Colonic mucosa (tissue), 4 donors: ENCODE measurements around the gene DNAJC30. TPM values are rescaled to one million over a fixed set of nuclear protein-coding genes. Genes with fewer than 3 reads are reported as not detected.
"Not testable (repeated sequence)": the region's sequence is repeated elsewhere in the genome, so short reads cannot be mapped to it uniquely, and the experiment has no call there.

Experiments used
- DNase-seq: peaks from one replicate; pipeline ENCODE4 v3.0.0-alpha.2; 2020
- H3K27ac ChIP-seq: fragments of 200-600 bp; one replicate; pipeline ENCODE4 v1.8.0; 2021
- H3K27me3 ChIP-seq: fragments of 200-600 bp; one replicate; pipeline ENCODE4 v1.8.0; 2021
- H3K36me3 ChIP-seq: fragments of 200-600 bp; one replicate; pipeline ENCODE4 v1.8.0; 2021
- H3K4me1 ChIP-seq: fragments of 200-600 bp; one replicate; pipeline ENCODE4 v1.8.0; 2021; ENCODE audit warnings: mild to moderate bottlenecking
- H3K4me3 ChIP-seq: fragments of 200-600 bp; one replicate; pipeline ENCODE4 v1.8.0; 2021
- H3K9ac ChIP-seq, 2 donors: one replicate each; pipeline ENCODE4 v1.7.0; 2013; ENCODE audit warnings: control low read depth in 2 of 2, low read depth in 2 of 2, low read length in 2 of 2
- H3K9me3 ChIP-seq: fragments of 200-600 bp; one replicate; pipeline ENCODE4 v1.8.0; 2021
- intact Hi-C: fragments of 100-400 bp; cut with DNase I; formaldehyde crosslinking; loops from one replicate; pipeline ENCODE4 v1.14.1; 2022
- total RNA-seq, 2 donors: library from RNA; stranded (reverse); fragmentation: NEBNext Ultra II Directional in 1 of 2; extraction: Animal tissue kit (Norgen Biotek cat#: 25700) in 1 of 2; gene quantifications; one replicate each; pipeline ENCODE4 v1.2.1, GENCODE V29; 2021
- TF ChIP-seq, protein P1 (sequence below): fragments of 200-600 bp; IDR thresholded peaks from one replicate; pipeline ENCODE4 v1.8.0; 2022; ENCODE audit warnings: antibody characterized with exemption, mild to moderate bottlenecking
- donor health status: healthy.
- donor health status: DM: no; HTN: no; CAD: no.
- donor health status: DM: no; HTN: no; CAD: no.

The DNAJC30 gene
- total RNA-seq, 2 donors from 2014 or later: 9.7 to 15.1 TPM

DNA sequence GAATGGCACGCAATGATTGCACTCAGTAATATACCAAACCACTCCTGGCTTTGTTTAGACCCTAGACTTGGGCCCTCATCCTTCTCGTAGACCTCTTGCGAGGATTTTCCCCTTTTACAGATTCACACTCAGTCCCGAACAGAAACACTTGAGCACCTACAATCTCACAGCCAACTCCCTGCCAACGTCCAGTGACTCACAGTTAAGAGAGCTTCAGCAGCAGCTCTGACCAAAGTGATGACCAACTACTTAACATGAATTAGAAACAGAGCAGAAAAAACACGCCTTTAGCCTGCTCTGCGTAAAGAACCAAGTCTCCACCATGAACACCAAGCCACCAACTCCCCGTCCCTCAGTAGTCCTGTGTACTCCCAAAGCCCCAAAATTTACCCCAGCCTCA, 2.2 kb downstream of the DNAJC30 start:
- peaks cover 13% of the 10 kb centered on the region for H3K4me1 ChIP-seq
- DNase-seq: no peak
- intact Hi-C loops: no loop called here
- H3K9me3 ChIP-seq: no peaks in the 10 kb centered on the region
- TF ChIP-seq, protein P1, sequence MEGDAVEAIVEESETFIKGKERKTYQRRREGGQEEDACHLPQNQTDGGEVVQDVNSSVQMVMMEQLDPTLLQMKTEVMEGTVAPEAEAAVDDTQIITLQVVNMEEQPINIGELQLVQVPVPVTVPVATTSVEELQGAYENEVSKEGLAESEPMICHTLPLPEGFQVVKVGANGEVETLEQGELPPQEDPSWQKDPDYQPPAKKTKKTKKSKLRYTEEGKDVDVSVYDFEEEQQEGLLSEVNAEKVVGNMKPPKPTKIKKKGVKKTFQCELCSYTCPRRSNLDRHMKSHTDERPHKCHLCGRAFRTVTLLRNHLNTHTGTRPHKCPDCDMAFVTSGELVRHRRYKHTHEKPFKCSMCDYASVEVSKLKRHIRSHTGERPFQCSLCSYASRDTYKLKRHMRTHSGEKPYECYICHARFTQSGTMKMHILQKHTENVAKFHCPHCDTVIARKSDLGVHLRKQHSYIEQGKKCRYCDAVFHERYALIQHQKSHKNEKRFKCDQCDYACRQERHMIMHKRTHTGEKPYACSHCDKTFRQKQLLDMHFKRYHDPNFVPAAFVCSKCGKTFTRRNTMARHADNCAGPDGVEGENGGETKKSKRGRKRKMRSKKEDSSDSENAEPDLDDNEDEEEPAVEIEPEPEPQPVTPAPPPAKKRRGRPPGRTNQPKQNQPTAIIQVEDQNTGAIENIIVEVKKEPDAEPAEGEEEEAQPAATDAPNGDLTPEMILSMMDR: no peak
- H3K27me3 ChIP-seq: no peaks in the 10 kb centered on the region
- H3K9ac ChIP-seq: peak overlapping the region in 1 of 2 donors; percentile 34
- no peaks in the 10 kb centered on the region for H3K36me3 ChIP-seq
- H3K27ac ChIP-seq: no peak overlapping the region
- no peak overlapping the region for H3K4me3 ChIP-seq

- no peak for DNase-seq
- Histone ChIP-seq H3K4me3 (no peak overlapping the region), H3K9ac (no peak overlapping the region), H3K9me3 (no peaks in the 10 kb centered on the region), H3K36me3 (no peaks in the 10 kb centered on the region), H3K27ac (no peak overlapping the region), H3K27me3 (no peaks in the 10 kb centered on the region), H3K4me1 (peaks cover 13% of the 10 kb centered on the region)
- TF ChIP-seq, protein P1: no peak
- intact Hi-C loops: no loop called here
Measured at GRCh38 chr7:73680501-73680900, 2.8 kb downstream of the DNAJC30 start.

GRCh38 chr7:73679709-73680108, 3.5 kb downstream of the DNAJC30 start:
- no peaks in the 10 kb centered on the region for H3K27me3 ChIP-seq
- intact Hi-C loops: no loop called here
- no peaks in the 10 kb centered on the region for H3K9me3 ChIP-seq
- no peak for DNase-seq
- TF ChIP-seq, protein P1: no peak
- no peaks in the 10 kb centered on the region for H3K36me3 ChIP-seq
- peaks cover 13% of the 10 kb centered on the region for H3K4me1 ChIP-seq
- no peak overlapping the region for H3K9ac ChIP-seq
- H3K27ac ChIP-seq: no peak overlapping the region
- no peak overlapping the region for H3K4me3 ChIP-seq

DNA sequence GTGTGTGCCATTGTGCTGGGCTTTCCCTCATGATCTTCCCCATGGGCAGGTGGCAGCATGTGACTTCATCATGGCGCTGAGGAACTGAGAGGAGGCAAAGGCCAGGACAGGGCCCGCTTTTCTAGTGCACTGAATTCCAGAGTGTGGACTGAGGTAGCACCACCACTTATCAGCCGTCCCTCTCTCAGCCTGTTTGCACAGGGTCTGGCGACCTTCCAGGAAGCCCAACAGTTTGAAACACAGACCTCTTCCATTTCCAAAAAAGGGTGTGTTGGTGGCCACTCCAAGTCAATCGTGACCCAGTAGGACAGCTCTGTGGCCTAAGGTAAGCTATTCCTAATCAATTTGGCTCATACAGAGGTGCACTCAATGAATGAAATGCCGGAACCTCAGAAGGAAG, 4.4 kb downstream of the DNAJC30 start:
- H3K36me3 ChIP-seq: no peaks in the 10 kb centered on the region
- intact Hi-C loops: no loop called here
- H3K4me1 ChIP-seq: peaks cover 13% of the 10 kb centered on the region
- DNase-seq: no peak
- no peaks in the 10 kb centered on the region for H3K9me3 ChIP-seq
- H3K27me3 ChIP-seq: no peaks in the 10 kb centered on the region
- H3K4me3 ChIP-seq: no peak overlapping the region
- TF ChIP-seq, protein P1: no peak
- H3K9ac ChIP-seq: no peak overlapping the region
- H3K27ac ChIP-seq: no peak overlapping the region

DNA sequence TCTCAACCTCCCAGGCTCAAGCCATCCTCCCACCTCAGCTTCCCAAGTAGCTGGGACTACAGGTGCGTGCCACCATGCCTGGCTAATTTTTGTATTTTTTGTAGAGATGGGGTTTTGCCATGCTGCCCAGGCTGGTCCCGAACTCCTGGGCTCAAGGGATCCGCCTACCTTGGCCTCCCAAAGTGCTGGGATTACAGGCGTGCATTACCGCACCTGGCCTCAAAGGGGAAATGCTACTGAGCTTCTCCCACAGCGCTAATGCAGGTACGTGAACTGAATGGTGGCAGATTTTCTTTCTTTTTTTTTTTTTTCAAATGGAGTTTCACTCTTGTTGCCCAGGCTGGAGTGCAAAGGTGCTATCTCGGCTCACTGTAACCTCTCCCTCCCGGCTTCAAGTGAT, 7.2 kb downstream of the DNAJC30 start:
- H3K27ac ChIP-seq, H3K4me3 ChIP-seq, H3K4me1 ChIP-seq, H3K27me3 ChIP-seq, H3K9ac ChIP-seq, H3K9me3 ChIP-seq, DNase-seq, H3K36me3 ChIP-seq, intact Hi-C loops: not testable (repeated sequence)

GRCh38 chr7:73674468-73675124, 8.7 kb downstream of the DNAJC30 start:
- Histone ChIP-seq H3K4me3 (no peak overlapping the region), H3K9ac (no peak overlapping the region), H3K4me1 (no peaks in the 10 kb centered on the region), H3K36me3 (no peaks in the 10 kb centered on the region), H3K27me3 (no peaks in the 10 kb centered on the region), H3K27ac (no peak overlapping the region), H3K9me3 (no peaks in the 10 kb centered on the region)
- no peak for DNase-seq
- intact Hi-C loops: loop anchor here (5.0 kb wide), 1 partner anchor 67 kb away; no protein-coding TSS in a partner anchor
- TF ChIP-seq, protein P1: no peak
